Activated T-cell treated with anti-CD3 and anti-CD28 coated beads for 24 hours (primary cell): ENCODE results near the gene NCAM1.
A peak's percentile ranks its signal among the peaks of the same experiment; 100 is the strongest.
"Not testable (repeated sequence)": the region's sequence is repeated elsewhere in the genome, so short reads cannot be mapped to it uniquely, and the experiment has no call there.

Experiments
- DNase-seq: peaks from one replicate; pipeline ENCODE4 v3.0.0-alpha.2; 2020; ENCODE audit warnings: low read depth

The NCAM1 gene

GRCh38 chr11:113279591-113279990 lies 318.4 kb downstream of the NCAM1 start:
- DNase-seq = no peak

GRCh38 chr11:113281052-113281725 lies 320.0 kb downstream of the NCAM1 start:
- no peak for DNase-seq

- DNase-seq = no peak
These were observed 321.7 kb downstream of the NCAM1 start for GRCh38 chr11:113282898-113283437.

- no peak for DNase-seq
These were observed 322.7 kb downstream of the NCAM1 start for GRCh38 chr11:113283881-113284280.

GRCh38 chr11:113286009-113286408 lies 324.8 kb downstream of the NCAM1 start:
- no peak for DNase-seq

GRCh38 chr11:113286509-113287497 lies 325.6 kb downstream of the NCAM1 start:
- DNase-seq = no peak

GRCh38 chr11:113287801-113288200 lies 326.6 kb downstream of the NCAM1 start:
- DNase-seq = no peak

GRCh38 chr11:113288286-113288863 lies 327.2 kb downstream of the NCAM1 start:
- DNase-seq = no peak

GRCh38 chr11:113289431-113290187 lies 328.4 kb downstream of the NCAM1 start:
- peak; percentile 61 for DNase-seq

GRCh38 chr11:113293936-113294335 lies 332.7 kb downstream of the NCAM1 start:
- no peak for DNase-seq

GRCh38 chr11:113295993-113296392 lies 334.8 kb downstream of the NCAM1 start:
- no peak for DNase-seq

GRCh38 chr11:113296447-113297205 lies 335.4 kb downstream of the NCAM1 start:
- no peak for DNase-seq

- DNase-seq = not testable (repeated sequence)
These were observed 337.3 kb downstream of the NCAM1 start for GRCh38 chr11:113298496-113298895.

GRCh38 chr11:113304916-113305315 lies 343.7 kb downstream of the NCAM1 start:
- no peak for DNase-seq

- DNase-seq = peak; percentile 50
These were observed 344.5 kb downstream of the NCAM1 start for GRCh38 chr11:113305440-113306336.

- no peak for DNase-seq
These were observed 347.4 kb downstream of the NCAM1 start for GRCh38 chr11:113308601-113309000.

GRCh38 chr11:113311536-113311935 lies 350.3 kb downstream of the NCAM1 start:
- DNase-seq = no peak

GRCh38 chr11:113313601-113314000 lies 352.4 kb downstream of the NCAM1 start:
- DNase-seq = no peak

GRCh38 chr11:113314065-113314388 lies 352.8 kb downstream of the NCAM1 start:
- no peak for DNase-seq
